ENCODE data around the gene TENT4A. TPM values are rescaled to one million over a fixed set of nuclear protein-coding genes. Genes with fewer than 3 reads are reported as not detected.

Gene TENT4A
- total RNA-seq, 1 experiment from 2014 or later = 29.2 TPM

DNA sequence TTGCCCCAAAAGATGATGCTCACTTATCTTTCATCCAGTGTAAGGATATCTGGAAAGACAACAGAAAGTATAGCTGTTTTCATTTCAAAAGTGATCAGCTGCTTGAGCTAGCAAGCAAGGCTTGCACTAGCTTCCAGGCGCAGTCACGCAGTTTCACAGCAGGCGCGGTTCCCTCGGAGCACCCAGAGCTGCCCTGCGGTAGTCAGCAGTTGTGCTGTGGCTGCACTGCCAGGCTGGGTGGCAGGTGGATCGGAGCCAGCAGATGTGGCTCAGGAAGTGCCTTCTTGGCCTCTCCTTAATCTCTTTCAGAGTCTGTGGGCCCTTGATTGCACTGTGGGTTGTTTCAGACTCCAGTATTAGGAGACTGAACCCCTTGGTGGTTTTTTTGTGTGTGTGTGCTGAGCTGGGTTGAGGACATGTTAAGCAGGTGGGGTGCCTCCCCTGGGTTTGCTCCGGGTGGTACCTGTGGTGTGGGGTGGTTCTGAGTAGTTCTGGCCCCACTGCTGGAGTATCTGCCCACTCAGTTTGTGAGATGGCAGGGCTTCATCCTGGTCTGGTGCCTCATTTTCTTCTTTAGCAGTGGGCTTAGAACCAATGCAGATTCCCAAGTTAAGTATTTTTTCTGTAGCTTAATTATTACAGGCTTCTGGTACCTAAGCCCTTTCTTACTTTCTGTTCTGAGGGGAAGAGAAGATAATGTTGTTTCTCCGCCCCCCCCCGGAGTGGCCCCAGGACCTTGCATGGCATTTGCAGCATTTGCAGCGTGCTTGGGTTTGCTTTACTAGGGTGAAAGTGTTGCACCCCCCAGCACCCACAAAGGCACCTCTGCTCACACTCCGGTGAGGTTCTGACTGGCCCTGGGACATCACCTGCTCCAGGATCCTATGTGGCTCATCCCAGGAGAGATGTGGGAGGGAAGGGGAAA lies 16.4 kb downstream of the TENT4A start:
- no peak for DNase-seq (ENCODE audit: low spot score)
- ATAC-seq = no peak
- POLR2A ChIA-PET = no interaction called here
- Mint-ChIP-seq H3K4me3 (no peak overlapping the region), H3K27ac (no peak overlapping the region), H3K9me3 (no peaks in the 10 kb centered on the region), H3K4me1 (peaks cover 61% of the 10 kb centered on the region), H3K27me3 (ENCODE audit: low read depth) (no peaks in the 10 kb centered on the region), H3K36me3 (no peaks in the 10 kb centered on the region)
- TF ChIP-seq, protein P1, sequence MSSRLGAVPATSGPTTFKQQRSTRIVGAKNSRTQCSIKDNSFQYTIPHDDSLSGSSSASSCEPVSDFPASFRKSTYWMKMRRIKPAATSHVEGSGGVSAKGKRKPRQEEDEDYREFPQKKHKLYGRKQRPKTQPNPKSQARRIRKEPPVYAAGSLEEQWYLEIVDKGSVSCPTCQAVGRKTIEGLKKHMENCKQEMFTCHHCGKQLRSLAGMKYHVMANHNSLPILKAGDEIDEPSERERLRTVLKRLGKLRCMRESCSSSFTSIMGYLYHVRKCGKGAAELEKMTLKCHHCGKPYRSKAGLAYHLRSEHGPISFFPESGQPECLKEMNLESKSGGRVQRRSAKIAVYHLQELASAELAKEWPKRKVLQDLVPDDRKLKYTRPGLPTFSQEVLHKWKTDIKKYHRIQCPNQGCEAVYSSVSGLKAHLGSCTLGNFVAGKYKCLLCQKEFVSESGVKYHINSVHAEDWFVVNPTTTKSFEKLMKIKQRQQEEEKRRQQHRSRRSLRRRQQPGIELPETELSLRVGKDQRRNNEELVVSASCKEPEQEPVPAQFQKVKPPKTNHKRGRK (CRISPR knock-in tag; IDR thresholded peaks at IDR 0.05; ENCODE audit: borderline replicate concordance) = no peak
- TF ChIP-seq, protein P2, sequence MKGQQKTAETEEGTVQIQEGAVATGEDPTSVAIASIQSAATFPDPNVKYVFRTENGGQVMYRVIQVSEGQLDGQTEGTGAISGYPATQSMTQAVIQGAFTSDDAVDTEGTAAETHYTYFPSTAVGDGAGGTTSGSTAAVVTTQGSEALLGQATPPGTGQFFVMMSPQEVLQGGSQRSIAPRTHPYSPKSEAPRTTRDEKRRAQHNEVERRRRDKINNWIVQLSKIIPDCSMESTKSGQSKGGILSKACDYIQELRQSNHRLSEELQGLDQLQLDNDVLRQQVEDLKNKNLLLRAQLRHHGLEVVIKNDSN (CRISPR knock-in tag; IDR thresholded peaks at IDR 0.05) = no peak
- TF ChIP-seq KAT7 (CRISPR knock-in tag; IDR thresholded peaks at IDR 0.05; ENCODE audit: borderline replicate concordance) = no peak
- TF ChIP-seq ZNF396 (CRISPR knock-in tag; IDR thresholded peaks at IDR 0.05; ENCODE audit: borderline replicate concordance) = no peak
- no peak for TF ChIP-seq ZNF317 (CRISPR knock-in tag; IDR thresholded peaks at IDR 0.05; ENCODE audit: borderline replicate concordance, low read depth)
- no peak for TF ChIP-seq SOX15 (CRISPR knock-in tag; IDR thresholded peaks at IDR 0.05)
- TF ChIP-seq TEAD1 (CRISPR knock-in tag; IDR thresholded peaks at IDR 0.05) = no peak
- TF ChIP-seq, protein P3, sequence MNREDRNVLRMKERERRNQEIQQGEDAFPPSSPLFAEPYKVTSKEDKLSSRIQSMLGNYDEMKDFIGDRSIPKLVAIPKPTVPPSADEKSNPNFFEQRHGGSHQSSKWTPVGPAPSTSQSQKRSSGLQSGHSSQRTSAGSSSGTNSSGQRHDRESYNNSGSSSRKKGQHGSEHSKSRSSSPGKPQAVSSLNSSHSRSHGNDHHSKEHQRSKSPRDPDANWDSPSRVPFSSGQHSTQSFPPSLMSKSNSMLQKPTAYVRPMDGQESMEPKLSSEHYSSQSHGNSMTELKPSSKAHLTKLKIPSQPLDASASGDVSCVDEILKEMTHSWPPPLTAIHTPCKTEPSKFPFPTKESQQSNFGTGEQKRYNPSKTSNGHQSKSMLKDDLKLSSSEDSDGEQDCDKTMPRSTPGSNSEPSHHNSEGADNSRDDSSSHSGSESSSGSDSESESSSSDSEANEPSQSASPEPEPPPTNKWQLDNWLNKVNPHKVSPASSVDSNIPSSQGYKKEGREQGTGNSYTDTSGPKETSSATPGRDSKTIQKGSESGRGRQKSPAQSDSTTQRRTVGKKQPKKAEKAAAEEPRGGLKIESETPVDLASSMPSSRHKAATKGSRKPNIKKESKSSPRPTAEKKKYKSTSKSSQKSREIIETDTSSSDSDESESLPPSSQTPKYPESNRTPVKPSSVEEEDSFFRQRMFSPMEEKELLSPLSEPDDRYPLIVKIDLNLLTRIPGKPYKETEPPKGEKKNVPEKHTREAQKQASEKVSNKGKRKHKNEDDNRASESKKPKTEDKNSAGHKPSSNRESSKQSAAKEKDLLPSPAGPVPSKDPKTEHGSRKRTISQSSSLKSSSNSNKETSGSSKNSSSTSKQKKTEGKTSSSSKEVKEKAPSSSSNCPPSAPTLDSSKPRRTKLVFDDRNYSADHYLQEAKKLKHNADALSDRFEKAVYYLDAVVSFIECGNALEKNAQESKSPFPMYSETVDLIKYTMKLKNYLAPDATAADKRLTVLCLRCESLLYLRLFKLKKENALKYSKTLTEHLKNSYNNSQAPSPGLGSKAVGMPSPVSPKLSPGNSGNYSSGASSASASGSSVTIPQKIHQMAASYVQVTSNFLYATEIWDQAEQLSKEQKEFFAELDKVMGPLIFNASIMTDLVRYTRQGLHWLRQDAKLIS (CRISPR knock-in tag; IDR thresholded peaks at IDR 0.05; ENCODE audit: borderline replicate concordance) = no peak
- no peak for TF ChIP-seq ESRRA (CRISPR knock-in tag; IDR thresholded peaks at IDR 0.05; ENCODE audit: borderline replicate concordance)
- TF ChIP-seq, protein P4, sequence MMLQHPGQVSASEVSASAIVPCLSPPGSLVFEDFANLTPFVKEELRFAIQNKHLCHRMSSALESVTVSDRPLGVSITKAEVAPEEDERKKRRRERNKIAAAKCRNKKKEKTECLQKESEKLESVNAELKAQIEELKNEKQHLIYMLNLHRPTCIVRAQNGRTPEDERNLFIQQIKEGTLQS (CRISPR knock-in tag; conservative IDR thresholded peaks at IDR 0.05) = no peak
- TF ChIP-seq NR1H2 (CRISPR knock-in tag; IDR thresholded peaks at IDR 0.05) = no peak
- TF ChIP-seq, protein P5, sequence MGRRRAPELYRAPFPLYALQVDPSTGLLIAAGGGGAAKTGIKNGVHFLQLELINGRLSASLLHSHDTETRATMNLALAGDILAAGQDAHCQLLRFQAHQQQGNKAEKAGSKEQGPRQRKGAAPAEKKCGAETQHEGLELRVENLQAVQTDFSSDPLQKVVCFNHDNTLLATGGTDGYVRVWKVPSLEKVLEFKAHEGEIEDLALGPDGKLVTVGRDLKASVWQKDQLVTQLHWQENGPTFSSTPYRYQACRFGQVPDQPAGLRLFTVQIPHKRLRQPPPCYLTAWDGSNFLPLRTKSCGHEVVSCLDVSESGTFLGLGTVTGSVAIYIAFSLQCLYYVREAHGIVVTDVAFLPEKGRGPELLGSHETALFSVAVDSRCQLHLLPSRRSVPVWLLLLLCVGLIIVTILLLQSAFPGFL (CRISPR knock-in tag; IDR thresholded peaks at IDR 0.05; ENCODE audit: borderline replicate concordance) = no peak
- TF ChIP-seq, protein P6, sequence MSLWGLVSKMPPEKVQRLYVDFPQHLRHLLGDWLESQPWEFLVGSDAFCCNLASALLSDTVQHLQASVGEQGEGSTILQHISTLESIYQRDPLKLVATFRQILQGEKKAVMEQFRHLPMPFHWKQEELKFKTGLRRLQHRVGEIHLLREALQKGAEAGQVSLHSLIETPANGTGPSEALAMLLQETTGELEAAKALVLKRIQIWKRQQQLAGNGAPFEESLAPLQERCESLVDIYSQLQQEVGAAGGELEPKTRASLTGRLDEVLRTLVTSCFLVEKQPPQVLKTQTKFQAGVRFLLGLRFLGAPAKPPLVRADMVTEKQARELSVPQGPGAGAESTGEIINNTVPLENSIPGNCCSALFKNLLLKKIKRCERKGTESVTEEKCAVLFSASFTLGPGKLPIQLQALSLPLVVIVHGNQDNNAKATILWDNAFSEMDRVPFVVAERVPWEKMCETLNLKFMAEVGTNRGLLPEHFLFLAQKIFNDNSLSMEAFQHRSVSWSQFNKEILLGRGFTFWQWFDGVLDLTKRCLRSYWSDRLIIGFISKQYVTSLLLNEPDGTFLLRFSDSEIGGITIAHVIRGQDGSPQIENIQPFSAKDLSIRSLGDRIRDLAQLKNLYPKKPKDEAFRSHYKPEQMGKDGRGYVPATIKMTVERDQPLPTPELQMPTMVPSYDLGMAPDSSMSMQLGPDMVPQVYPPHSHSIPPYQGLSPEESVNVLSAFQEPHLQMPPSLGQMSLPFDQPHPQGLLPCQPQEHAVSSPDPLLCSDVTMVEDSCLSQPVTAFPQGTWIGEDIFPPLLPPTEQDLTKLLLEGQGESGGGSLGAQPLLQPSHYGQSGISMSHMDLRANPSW (CRISPR knock-in tag; conservative IDR thresholded peaks at IDR 0.05; ENCODE audit: low read depth) = no peak
- no peak for TF ChIP-seq SMAD3 (CRISPR knock-in tag; IDR thresholded peaks at IDR 0.05; ENCODE audit: borderline replicate concordance)
- no peak for TF ChIP-seq NFYB (CRISPR knock-in tag; conservative IDR thresholded peaks at IDR 0.05; ENCODE audit: low read depth)
- TF ChIP-seq CREB1 (CRISPR knock-in tag; IDR thresholded peaks at IDR 0.05) = no peak
- TF ChIP-seq, protein P7, sequence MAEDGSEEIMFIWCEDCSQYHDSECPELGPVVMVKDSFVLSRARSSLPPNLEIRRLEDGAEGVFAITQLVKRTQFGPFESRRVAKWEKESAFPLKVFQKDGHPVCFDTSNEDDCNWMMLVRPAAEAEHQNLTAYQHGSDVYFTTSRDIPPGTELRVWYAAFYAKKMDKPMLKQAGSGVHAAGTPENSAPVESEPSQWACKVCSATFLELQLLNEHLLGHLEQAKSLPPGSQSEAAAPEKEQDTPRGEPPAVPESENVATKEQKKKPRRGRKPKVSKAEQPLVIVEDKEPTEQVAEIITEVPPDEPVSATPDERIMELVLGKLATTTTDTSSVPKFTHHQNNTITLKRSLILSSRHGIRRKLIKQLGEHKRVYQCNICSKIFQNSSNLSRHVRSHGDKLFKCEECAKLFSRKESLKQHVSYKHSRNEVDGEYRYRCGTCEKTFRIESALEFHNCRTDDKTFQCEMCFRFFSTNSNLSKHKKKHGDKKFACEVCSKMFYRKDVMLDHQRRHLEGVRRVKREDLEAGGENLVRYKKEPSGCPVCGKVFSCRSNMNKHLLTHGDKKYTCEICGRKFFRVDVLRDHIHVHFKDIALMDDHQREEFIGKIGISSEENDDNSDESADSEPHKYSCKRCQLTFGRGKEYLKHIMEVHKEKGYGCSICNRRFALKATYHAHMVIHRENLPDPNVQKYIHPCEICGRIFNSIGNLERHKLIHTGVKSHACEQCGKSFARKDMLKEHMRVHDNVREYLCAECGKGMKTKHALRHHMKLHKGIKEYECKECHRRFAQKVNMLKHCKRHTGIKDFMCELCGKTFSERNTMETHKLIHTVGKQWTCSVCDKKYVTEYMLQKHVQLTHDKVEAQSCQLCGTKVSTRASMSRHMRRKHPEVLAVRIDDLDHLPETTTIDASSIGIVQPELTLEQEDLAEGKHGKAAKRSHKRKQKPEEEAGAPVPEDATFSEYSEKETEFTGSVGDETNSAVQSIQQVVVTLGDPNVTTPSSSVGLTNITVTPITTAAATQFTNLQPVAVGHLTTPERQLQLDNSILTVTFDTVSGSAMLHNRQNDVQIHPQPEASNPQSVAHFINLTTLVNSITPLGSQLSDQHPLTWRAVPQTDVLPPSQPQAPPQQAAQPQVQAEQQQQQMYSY (CRISPR knock-in tag; IDR thresholded peaks at IDR 0.05) = no peak
- TF ChIP-seq, protein P8, sequence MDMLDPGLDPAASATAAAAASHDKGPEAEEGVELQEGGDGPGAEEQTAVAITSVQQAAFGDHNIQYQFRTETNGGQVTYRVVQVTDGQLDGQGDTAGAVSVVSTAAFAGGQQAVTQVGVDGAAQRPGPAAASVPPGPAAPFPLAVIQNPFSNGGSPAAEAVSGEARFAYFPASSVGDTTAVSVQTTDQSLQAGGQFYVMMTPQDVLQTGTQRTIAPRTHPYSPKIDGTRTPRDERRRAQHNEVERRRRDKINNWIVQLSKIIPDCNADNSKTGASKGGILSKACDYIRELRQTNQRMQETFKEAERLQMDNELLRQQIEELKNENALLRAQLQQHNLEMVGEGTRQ (CRISPR knock-in tag; IDR thresholded peaks at IDR 0.05) = no peak
- no peak for TF ChIP-seq ZNF416 (CRISPR knock-in tag; IDR thresholded peaks at IDR 0.05)
- CTCF ChIA-PET = interaction anchor here (0.6 to 2.7 kb wide), 3 partner anchors 17 to 373 kb away, joined by 3 to 8 read pairs (median 3); no protein-coding TSS in a partner anchor

All from WTC11 (cell line).